ENCODE data around the gene SNRPA.

- TF ChIP-seq POLR2A (IDR thresholded peaks at IDR 0.05), result no peak
- no peak for TF ChIP-seq CTCF (IDR thresholded peaks at IDR 0.05 in 4 of 5, conservative IDR thresholded peaks at IDR 0.05 in 1 of 5)
Observed at GRCh38 chr19:40705362-40705651, 45.7 kb upstream of the SNRPA start.

All from gastrocnemius medialis (tissue), 4 donors.